CD4-positive, alpha-beta T cell treated with Interleukin-2 at 100 ng/mL for 4 hours (primary cell): ENCODE measurements around the gene PARD6G.
"Not testable (repeated sequence)": the region's sequence is repeated elsewhere in the genome, so short reads cannot be mapped to it uniquely, and the experiment has no call there.

Experiments used
- DNase-seq: peaks from one replicate; pipeline ENCODE4 v3.0.0-alpha.2; 2020; ENCODE audit warnings: low spot score

Gene PARD6G

GRCh38 chr18:80247393-80247841, at the start of gene PARD6G:
TSS of gene PARD6G (minus strand) at chr18:80247514. CDS start at chr18:80247348, 166 bp downstream.
- DNase-seq: peak; percentile 52

- DNase-seq: not testable (repeated sequence)
Measured at GRCh38 chr18:80262241-80263033, 15.1 kb upstream of the PARD6G start.

GRCh38 chr18:80259610-80260009, 12.3 kb upstream of the PARD6G start:
- DNase-seq: no peak

GRCh38 chr18:80258640-80259039, 11.3 kb upstream of the PARD6G start:
- DNase-seq: no peak

GRCh38 chr18:80257579-80258543, 10.5 kb upstream of the PARD6G start:
- peak; percentile 65 for DNase-seq

GRCh38 chr18:80254971-80255500, 7.7 kb upstream of the PARD6G start:
- DNase-seq: no peak

GRCh38 chr18:80253871-80254492, 6.7 kb upstream of the PARD6G start:
- no peak for DNase-seq

GRCh38 chr18:80253236-80253635, 5.9 kb upstream of the PARD6G start:
- no peak for DNase-seq

- DNase-seq: no peak
Measured at GRCh38 chr18:80252136-80252535, 4.8 kb upstream of the PARD6G start.

- DNase-seq: no peak
Measured at GRCh38 chr18:80251700-80252099, 4.4 kb upstream of the PARD6G start.

- no peak for DNase-seq
Measured at GRCh38 chr18:80250740-80251364, 3.5 kb upstream of the PARD6G start.

- no peak for DNase-seq
Measured at GRCh38 chr18:80249217-80250093, 2.1 kb upstream of the PARD6G start.

GRCh38 chr18:80246445-80247392, 595 bp downstream of the PARD6G start:
- DNase-seq: no peak

GRCh38 chr18:80245781-80246444, 1.4 kb downstream of the PARD6G start:
- no peak for DNase-seq

- DNase-seq: no peak
Measured at GRCh38 chr18:80244956-80245730, 2.2 kb downstream of the PARD6G start.

GRCh38 chr18:80244167-80244566, 3.1 kb downstream of the PARD6G start:
- no peak for DNase-seq

- no peak for DNase-seq
Measured at GRCh38 chr18:80243204-80243603, 4.1 kb downstream of the PARD6G start.
